Mesodermal cell (in vitro differentiated cells): ENCODE results near the gene CREBBP.

Source experiments
- H3K27ac ChIP-seq: 2 replicates; pipeline ENCODE4 v1.7.0; 2013; ENCODE audit warnings: mild to moderate bottlenecking, low read depth, low read length, moderate library complexity; ENCODE audit not compliant: severe bottlenecking
- H3K36me3 ChIP-seq: 2 replicates; pipeline ENCODE4 v1.7.1; 2013; ENCODE audit warnings: mild to moderate bottlenecking, low read length, moderate library complexity; ENCODE audit not compliant: control insufficient read depth, insufficient read depth
- H3K4me1 ChIP-seq: one replicate; pipeline ENCODE4 v1.7.1; 2013; ENCODE audit warnings: mild to moderate bottlenecking, low read length; ENCODE audit not compliant: insufficient read depth, control insufficient read depth, poor library complexity, severe bottlenecking
- H3K4me3 ChIP-seq: 2 replicates; pipeline ENCODE4 v1.7.0; 2013; ENCODE audit warnings: low read length, control low read depth, mild to moderate bottlenecking; ENCODE audit not compliant: insufficient read depth, poor library complexity, severe bottlenecking; ENCODE audit errors: extremely low read depth
- H3K9me3 ChIP-seq: 2 replicates; pipeline ENCODE4 v1.7.1; 2013; ENCODE audit warnings: mild to moderate bottlenecking, low read length, moderate library complexity; ENCODE audit not compliant: control insufficient read depth
- WGBS, 2 experiments: methylation state at CpG; one replicate each; pipeline ENCODE4 v1.1.5; 2013; ENCODE audit warnings: missing lambda C conversion rate in 2 of 2; ENCODE audit not compliant: insufficient coverage in 2 of 2; 5-methylcytosine and 5-hydroxymethylcytosine counted together

CREBBP gene

DNA sequence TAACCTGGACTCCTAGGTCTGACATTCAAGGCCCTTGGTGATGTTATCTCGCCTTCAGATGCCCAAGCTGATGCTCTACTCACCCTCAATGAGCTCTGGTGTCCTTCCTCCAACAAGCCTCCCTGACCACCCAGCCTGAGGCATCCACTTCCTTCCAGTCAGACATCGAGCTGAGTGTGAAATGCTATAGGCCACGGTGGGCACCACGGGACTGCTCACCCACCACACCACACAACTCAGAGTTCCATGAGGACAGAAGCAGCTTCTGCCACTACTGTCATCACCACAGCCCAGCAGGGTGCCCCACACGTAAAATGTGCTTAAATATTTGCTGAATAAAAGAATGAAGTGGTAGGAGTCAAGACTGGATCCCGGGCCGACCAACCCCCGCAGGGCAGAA, 12.0 kb downstream of the CREBBP start:
- no peaks in the 10 kb centered on the region for H3K9me3 ChIP-seq
- no peak overlapping the region for H3K27ac ChIP-seq
- WGBS, 2 experiments, result 100% methylated on average over 1 of the region's 8 CpGs
- peaks cover 4% of the 10 kb centered on the region for H3K36me3 ChIP-seq
- no peak overlapping the region for H3K4me3 ChIP-seq
- H3K4me1 ChIP-seq, result peaks cover 30% of the 10 kb centered on the region

DNA sequence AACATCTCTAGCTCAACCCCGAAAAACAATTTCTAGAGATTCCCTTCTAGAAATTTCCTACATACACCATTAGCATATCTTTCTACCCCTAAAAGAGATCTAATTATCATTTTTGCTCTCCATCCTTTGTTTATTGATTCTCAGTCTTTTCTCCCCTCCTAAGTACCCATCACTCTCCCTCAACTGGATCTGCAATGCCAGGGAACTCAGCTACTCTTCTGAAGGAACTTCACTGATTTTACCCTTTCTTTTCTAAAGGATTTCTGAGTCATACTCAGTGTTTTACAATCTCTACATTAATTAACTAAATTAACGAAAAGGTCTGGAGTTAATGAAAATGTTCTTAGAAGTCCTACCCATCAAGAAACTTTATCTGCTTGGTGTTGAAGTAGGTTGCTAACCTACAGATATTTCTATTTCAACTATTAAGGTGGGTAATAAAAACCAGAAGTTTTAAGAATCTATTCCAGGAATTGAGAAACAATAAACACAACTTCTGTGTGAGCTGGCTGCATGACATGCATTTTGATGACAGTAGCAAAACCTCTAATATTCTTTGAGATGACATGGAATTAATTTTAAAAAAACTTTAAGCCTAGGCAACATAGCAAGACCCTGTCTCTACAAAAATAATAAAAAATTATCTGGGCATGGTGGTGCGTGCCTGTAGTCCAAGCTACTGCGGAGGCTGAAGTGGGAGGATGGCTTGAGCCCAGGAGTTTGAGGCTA, 13.6 kb downstream of the CREBBP start:
- H3K4me1 ChIP-seq, result peaks cover 28% of the 10 kb centered on the region

DNA sequence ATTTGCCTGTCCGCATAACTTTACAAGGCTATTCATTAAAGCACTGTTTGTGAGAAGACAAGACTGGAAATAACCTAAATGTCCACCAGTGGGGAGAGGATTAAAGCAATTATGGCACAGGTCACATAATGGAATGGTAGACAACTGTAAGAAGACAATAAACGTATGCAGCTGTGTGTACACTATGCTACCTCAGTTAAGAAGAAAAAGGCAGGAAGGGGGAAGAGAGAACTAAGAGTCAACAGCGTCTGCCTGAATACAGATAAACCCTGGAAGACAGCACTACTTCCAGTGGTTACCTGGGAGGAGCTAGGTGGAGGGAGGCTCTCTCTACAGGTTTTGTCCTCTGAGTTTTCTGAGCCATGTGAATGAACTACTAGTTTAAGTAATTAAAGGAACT, 15.3 kb downstream of the CREBBP start:
- Histone ChIP-seq H3K27ac (no peak overlapping the region), H3K9me3 (no peaks in the 10 kb centered on the region), H3K4me1 (peaks cover 32% of the 10 kb centered on the region), H3K4me3 (no peak overlapping the region), H3K36me3 (peaks cover 5% of the 10 kb centered on the region)
- WGBS, 2 experiments, result 87 to 97% methylated on average over 2 of the region's 3 CpGs

More for the DNA sequence above, 13.6 kb downstream of the CREBBP start:
- Histone ChIP-seq H3K9me3 (no peaks in the 10 kb centered on the region), H3K4me3 (no peak overlapping the region), H3K27ac (no peak overlapping the region), H3K36me3 (peaks cover 4% of the 10 kb centered on the region)
- 90 to 92% methylated on average over 1 to 2 of the region's 4 CpGs for WGBS, 2 experiments

DNA sequence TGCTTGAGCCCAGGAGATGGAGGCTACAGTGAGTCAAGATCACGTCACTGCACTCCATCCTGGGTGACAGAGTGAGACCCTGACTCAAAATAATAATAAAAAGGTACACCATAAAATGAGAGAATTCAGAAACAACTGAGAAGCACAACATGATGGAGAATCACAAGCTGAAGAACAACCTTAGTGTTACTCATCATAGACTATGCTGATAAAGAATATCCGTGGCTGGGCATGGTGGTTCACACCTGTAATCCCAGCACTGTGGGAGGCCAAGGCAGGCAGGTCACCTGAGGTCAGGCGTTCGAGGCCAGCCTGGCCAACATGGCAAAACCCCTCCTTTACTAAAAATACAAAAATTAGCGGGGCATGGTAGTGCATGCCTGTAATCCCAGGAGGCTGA, 16.0 kb downstream of the CREBBP start:
- peaks cover 12% of the 10 kb centered on the region for H3K36me3 ChIP-seq
- H3K9me3 ChIP-seq, result no peaks in the 10 kb centered on the region
- peaks cover 32% of the 10 kb centered on the region for H3K4me1 ChIP-seq
- 88 to 96% methylated on average over 2 to 4 of the region's 5 CpGs for WGBS, 2 experiments
- no peak overlapping the region for H3K4me3 ChIP-seq
- H3K27ac ChIP-seq, result no peak overlapping the region

DNA sequence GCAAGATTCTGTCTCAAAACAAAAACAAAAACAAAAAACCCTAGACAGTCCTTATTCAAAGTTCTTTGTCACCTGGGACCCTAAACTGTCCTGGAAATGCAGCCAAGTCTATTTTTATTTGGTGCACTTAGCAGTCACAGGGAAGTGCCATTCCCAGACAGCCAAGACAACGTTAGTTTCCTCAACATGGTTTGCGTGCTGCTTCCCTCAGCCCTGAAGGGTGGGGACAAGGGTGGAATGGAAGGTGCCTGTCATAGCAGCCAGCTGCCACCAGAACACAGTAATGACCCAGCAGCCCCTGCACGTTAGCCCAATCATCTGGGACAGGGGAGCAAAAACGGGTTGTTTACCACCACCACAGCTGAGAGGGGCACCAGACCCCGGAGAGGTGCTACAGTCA, 16.9 kb downstream of the CREBBP start:
- Histone ChIP-seq H3K9me3 (no peaks in the 10 kb centered on the region), H3K36me3 (peaks cover 12% of the 10 kb centered on the region), H3K4me1 (peaks cover 27% of the 10 kb centered on the region), H3K4me3 (no peak overlapping the region), H3K27ac (no peak overlapping the region)
- WGBS, 2 experiments, result 78 to 87% methylated on average over 4 of the region's 5 CpGs

DNA sequence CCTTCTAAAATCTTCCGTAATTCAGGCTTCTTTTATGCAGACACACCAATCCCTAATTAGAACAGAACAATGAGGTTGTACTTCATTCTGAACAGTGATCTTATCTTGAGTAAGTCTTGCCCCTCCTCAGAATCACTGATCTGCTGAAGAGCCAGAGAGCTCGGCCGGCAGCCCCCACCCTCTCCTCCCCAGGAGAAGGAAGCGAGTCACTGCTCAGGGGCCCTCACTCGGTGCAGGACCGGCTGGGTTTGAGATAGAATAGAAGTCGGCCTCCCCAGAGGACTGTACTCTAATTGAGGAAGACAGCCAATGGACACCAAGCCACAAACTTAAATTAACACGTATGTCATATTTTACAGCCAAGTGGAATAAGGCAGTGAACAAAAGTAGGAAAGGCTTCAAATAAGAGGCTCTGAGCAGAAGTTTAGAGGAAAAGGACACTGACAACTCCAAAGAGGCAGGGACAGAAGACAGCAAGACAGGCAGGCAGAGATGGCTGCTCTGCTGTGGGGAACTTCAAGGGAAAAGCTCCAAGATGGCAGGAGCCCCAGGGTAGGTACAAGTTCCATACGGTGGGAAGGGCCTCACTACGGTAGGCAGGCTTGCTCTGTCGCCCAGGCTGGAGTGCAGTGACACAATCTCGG, 18.6 kb downstream of the CREBBP start:
- Histone ChIP-seq H3K9me3 (no peaks in the 10 kb centered on the region), H3K4me3 (no peak overlapping the region), H3K4me1 (peaks cover 38% of the 10 kb centered on the region), H3K27ac (peak overlapping the region; percentile 48), H3K36me3 (peaks cover 12% of the 10 kb centered on the region)
- 44 to 80% methylated on average over 1 to 11 of the region's 12 CpGs for WGBS, 2 experiments

DNA sequence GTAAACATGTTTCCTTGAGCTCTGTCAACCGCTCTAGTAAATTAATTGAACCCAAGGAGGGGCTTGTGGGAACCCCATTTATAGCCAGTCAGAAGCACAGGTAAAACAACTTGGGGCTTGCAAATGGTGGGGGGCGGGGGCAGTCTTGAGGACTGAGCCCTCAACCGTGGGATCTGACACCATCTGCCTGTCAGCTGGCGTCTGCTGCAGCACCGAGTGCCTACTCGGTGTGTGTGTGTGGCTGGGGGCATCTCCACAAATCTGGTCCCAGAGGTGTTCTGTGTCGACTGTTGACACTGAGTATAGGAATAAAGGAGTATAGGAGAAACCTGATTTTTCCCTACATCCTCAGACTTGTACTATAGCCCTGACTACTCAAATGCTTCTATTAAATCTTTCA, 20.6 kb downstream of the CREBBP start:
- Histone ChIP-seq H3K4me1 (peaks cover 38% of the 10 kb centered on the region), H3K4me3 (no peak overlapping the region)
- WGBS, 2 experiments, result 84 to 94% methylated on average over 5 to 6 of the region's 7 CpGs

DNA sequence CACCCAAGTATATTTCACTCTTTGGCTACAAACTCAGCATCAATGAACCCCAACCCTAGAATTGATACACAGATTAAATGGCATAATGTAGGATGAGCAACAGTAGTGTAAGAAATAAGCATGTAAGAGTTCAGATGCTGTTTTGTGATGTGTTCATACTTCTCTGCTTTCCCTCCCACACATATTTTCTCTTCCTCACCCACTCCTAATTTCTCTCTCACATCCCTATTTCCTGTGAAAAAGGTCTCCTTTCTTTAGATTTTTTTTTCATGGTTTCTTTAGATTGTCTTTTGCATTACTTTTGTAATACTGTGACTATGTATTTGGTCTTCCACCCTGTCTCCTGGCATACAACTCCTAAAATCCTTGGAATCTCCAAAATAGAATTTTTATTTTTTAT, 21.7 kb downstream of the CREBBP start:
- H3K27ac ChIP-seq, result no peak overlapping the region
- peaks cover 36% of the 10 kb centered on the region for H3K36me3 ChIP-seq
- H3K4me1 ChIP-seq, result peaks cover 38% of the 10 kb centered on the region
- H3K9me3 ChIP-seq, result no peaks in the 10 kb centered on the region
- H3K4me3 ChIP-seq, result no peak overlapping the region

More for the DNA sequence above, 20.6 kb downstream of the CREBBP start:
- no peaks in the 10 kb centered on the region for H3K9me3 ChIP-seq
- H3K36me3 ChIP-seq, result peaks cover 27% of the 10 kb centered on the region
- H3K27ac ChIP-seq, result no peak overlapping the region

DNA sequence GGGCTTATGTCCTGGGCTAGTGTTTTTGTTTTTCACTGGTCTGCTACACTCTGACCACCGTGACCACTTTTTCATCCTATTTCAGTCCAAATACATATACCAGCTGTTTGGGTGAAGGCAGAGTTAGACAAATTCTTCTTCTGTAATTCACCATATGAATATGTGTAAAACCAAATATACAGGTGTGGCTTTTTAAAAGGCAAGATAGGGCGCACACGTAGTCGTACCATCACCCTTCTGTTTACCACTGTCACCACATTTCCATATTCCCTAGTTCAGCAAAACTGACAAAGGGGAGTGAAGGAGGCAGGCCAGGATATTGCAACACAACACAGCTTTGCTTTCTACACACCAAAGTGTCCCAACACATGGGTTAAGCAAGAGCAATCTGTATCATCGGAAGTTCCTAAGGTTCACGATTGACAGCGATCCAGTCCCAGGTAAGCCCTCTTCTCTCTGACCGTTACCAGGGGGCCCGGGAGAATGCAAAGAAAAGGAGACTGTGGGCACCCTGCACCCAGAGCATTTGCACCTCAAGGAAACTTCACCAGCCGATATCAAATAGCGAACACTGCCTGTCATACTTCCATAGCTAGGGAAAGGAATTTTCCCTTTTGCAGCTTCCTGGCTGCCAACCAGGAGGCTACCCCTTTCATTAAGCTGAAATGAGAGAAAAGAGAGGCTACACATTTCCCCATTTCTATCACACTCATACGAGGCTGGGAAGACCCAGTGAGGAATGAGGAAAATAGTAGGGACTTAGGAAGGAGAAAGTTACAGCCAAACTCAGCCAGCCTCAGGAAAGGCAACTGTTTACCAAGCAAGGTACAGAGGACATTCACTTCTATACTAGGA, 23.1 kb downstream of the CREBBP start:
- Histone ChIP-seq H3K9me3 (no peaks in the 10 kb centered on the region), H3K4me1 (peaks cover 31% of the 10 kb centered on the region), H3K4me3 (no peak overlapping the region), H3K27ac (no peak overlapping the region), H3K36me3 (peaks cover 41% of the 10 kb centered on the region)
- 88 to 92% methylated on average over 5 to 7 of the region's 12 CpGs for WGBS, 2 experiments

DNA sequence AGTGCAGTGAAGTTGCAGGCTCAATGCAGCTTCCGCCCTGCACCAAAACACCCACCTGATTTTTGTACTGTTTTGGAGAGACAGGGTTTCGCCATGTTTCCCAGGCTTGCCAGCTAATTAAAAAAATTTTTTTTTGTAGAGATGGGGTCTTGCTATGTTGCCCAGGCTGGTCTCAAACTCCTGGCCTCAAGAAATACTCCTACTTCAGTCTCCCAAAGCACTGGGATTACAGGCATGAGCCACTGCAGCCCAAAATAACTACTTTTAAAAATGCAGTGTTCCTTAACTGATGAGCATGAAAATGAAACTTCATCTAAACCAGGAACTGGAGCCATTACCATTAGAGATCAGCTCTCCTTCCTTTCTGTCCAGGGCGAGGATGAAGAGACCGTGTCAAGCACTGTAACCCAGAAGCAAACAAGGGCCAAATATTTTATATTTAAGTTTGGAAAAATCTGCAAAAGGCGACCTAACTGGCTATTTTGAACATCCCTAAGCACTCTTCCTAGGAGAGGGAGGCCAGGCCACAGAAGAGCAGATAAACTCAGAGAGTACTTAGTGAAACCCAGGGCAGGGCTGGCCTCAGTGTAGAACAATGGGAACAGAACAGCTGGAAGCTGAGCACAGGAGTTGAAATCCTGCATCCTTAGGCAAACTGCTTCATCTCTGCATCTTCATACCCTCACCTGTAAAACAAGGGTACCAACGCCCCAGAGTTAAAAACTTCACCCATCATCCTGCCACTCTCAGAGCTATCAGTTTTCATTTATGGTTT, 24.0 kb downstream of the CREBBP start:
- Histone ChIP-seq H3K9me3 (no peaks in the 10 kb centered on the region), H3K4me1 (peaks cover 23% of the 10 kb centered on the region), H3K36me3 (peaks cover 41% of the 10 kb centered on the region), H3K4me3 (no peak overlapping the region), H3K27ac (no peak overlapping the region)
- 92 to 94% methylated on average over 2 to 3 of the region's 6 CpGs for WGBS, 2 experiments
